DOHH2 (cell line): ENCODE data around the gene VSIR.

Source experiments
- CTCF ChIP-seq: fragments of 200-600 bp; sonication (generic); IDR thresholded peaks from one replicate; pipeline ENCODE4 v1.5.1; 2014; ENCODE audit warnings: antibody characterized with exemption, mild to moderate bottlenecking, low read depth, low read length; ENCODE audit not compliant: poor library complexity, severe bottlenecking
- EZH2phosphoT487 ChIP-seq: fragments of 200-600 bp; sonication (generic); IDR thresholded peaks from 2 replicates; pipeline ENCODE4 v1.6.1; 2017; ENCODE audit warnings: borderline replicate concordance, mild to moderate bottlenecking, antibody characterized with exemption, low read length, moderate library complexity, mixed read lengths

DNA sequence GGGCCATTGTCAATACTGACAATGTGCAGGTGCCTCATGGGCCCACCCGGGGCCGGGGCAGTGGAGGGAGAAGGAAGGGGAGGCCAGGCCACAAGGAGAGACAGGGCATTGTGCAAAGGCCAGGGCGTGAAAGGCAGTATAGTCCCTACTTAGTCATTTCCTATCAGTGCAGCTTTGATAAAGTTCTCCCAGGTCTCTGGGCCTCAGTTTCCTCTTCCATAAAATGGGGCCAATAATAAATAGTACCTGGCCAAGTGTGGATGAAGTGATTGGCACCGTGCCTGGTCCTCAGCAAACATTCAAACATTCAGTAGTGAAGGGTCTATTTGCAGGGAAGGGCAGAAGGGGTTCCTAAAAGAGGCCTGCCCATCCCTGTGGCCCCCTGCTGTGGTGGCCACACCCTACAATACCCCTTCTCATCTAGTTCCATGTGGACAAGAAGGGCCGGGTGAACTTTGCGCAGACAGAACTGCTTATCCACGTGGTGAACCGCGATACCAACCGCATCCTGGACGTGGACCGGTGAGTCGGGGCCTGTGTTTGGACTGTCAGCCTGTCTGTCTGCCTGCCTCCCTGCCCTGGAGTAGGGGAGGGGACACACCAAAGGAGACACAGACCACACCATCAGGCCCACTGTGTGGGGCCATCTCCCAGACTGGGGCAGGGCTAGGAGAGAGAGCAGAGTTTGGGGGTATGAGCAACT, 36.9 kb upstream of the VSIR start:
- TF ChIP-seq CTCF (no peak), EZH2phosphoT487 (no peak)
